H1 (cell line): ENCODE data around the gene RARA. TPM values are rescaled to one million over a fixed set of nuclear protein-coding genes. Genes with fewer than 3 reads are reported as not detected.

Experiments used
- CTCF ChIA-PET: fragments of 300-600 bp; sonication (Branson Sonifier 250); formaldehyde crosslinking; loops from one replicate; lab custom pipeline; 2021; ENCODE audit not compliant: partially characterized antibody; lab: Charles Lee
- POLR2A ChIA-PET: fragments of 300-600 bp; sonication (Branson Sonifier 250); formaldehyde crosslinking; loops from one replicate; lab custom pipeline; 2021; ENCODE audit warnings: inconsistent platforms; ENCODE audit not compliant: partially characterized antibody; lab: Charles Lee
- DNase-seq, 2 experiments: peaks; one replicate each; pipeline versions ENCODE4 v3.0.0 to v3.0.0-alpha.2; 2010 to 2022; ENCODE audit warnings: low spot score in 2 of 2, low read depth in 1 of 2, mixed read lengths in 1 of 2
- FAIRE-seq: peaks from 2 replicates; lab custom pipeline; 2011; peaks lifted over from hg19 to GRCh38; lab: Jason Lieb, UNC
- H2AFZ ChIP-seq: 2 replicates; pipeline ENCODE4 v1.8.1; 2012; ENCODE audit warnings: low read length, inconsistent platforms
- H2AK5ac ChIP-seq: 2 replicates; pipeline ENCODE4 v1.6.1; 2013; ENCODE audit warnings: low read depth, low read length
- H2BK120ac ChIP-seq: replicated peaks from 2 replicates; pipeline ENCODE3; 2013; ENCODE audit warnings: low read depth, low read length, inconsistent platforms
- H2BK12ac ChIP-seq: 2 replicates; pipeline ENCODE4 v1.6.1; 2013; ENCODE audit warnings: low read depth, low read length
- H2BK15ac ChIP-seq: 2 replicates; pipeline ENCODE4 v1.6.1; 2013; ENCODE audit warnings: low read length
- H2BK20ac ChIP-seq: 2 replicates; pipeline ENCODE4 v1.6.1; 2013; ENCODE audit warnings: low read length
- H2BK5ac ChIP-seq: 2 replicates; pipeline ENCODE4 v1.6.1; 2013; ENCODE audit warnings: low read depth, low read length
- H3K14ac ChIP-seq: 2 replicates; pipeline ENCODE4 v1.6.1; 2013; ENCODE audit warnings: inconsistent platforms; ENCODE audit not compliant: insufficient read length
- H3K18ac ChIP-seq: 2 replicates; pipeline ENCODE4 v1.6.1; 2013; ENCODE audit warnings: low read length; ENCODE audit errors: extremely low read depth
- H3K23ac ChIP-seq: 2 replicates; pipeline ENCODE4 v1.6.1; 2013; ENCODE audit warnings: inconsistent platforms; ENCODE audit not compliant: insufficient read length
- H3K23me2 ChIP-seq: 2 replicates; pipeline ENCODE4 v1.6.1; 2013; ENCODE audit warnings: low read depth, low read length
- H3K27ac ChIP-seq: 2 replicates; pipeline ENCODE4 v1.6.1; 2011; ENCODE audit warnings: low read depth, low read length, inconsistent platforms
- H3K27me3 ChIP-seq, 4 experiments: replicated peaks in 1 of 4; 1 replicate in 1 of 4; 2 replicates in 3 of 4; pipeline versions ENCODE4 v1.6.1 to v1.8.1; 2011 to 2013; ENCODE audit warnings: low read length in 3 of 4, mild to moderate bottlenecking in 3 of 4, inconsistent platforms in 2 of 4, mixed read lengths in 2 of 4, moderate library complexity in 1 of 4; ENCODE audit not compliant: control insufficient read depth in 3 of 4, insufficient read depth in 3 of 4; ENCODE audit errors: extremely low read depth in 1 of 4
- H3K36me3 ChIP-seq, 4 experiments: 2 replicates each; pipeline versions ENCODE4 v1.6.1 to v1.8.1; 2011 to 2013; ENCODE audit warnings: mild to moderate bottlenecking in 4 of 4, low read length in 3 of 4, moderate library complexity in 2 of 4, control low read depth in 1 of 4, inconsistent platforms in 1 of 4; ENCODE audit not compliant: insufficient read depth in 4 of 4, control insufficient read depth in 2 of 4
- H3K4ac ChIP-seq: replicated peaks from 2 replicates; pipeline ENCODE3; 2013; ENCODE audit warnings: low read length, low read depth, mixed read lengths, inconsistent platforms; ENCODE audit not compliant: insufficient read length
- H3K4me1 ChIP-seq, 4 experiments: replicated peaks in 1 of 4; 1 replicate in 1 of 4; 2 replicates in 3 of 4; pipeline versions ENCODE4 v1.6.1 to v1.8.1; 2011 to 2013; ENCODE audit warnings: low read length in 3 of 4, inconsistent platforms in 2 of 4, mixed read lengths in 1 of 4; ENCODE audit not compliant: insufficient read depth in 4 of 4, control insufficient read depth in 3 of 4
- H3K4me2 ChIP-seq, 2 experiments: 2 replicates each; pipeline versions ENCODE4 v1.6.1 to v1.8.1; 2011 to 2013; ENCODE audit warnings: low read depth in 2 of 2, low read length in 2 of 2, control low read depth in 1 of 2, inconsistent platforms in 1 of 2, mild to moderate bottlenecking in 1 of 2; ENCODE audit not compliant: insufficient read depth in 1 of 2
- H3K4me3 ChIP-seq, 4 experiments: fragments of 200-600, 300-600 bp in 1 of 4; sonication (generic), shearing (Covaris generic), sonication (Bioruptor Twin) in 1 of 4; 2 replicates each; pipeline versions ENCODE4 v1.5.1 to v1.8.1; 2011 to 2016; ENCODE audit warnings: low read length in 4 of 4, low read depth in 3 of 4, control low read depth in 2 of 4, inconsistent platforms in 2 of 4, mild to moderate bottlenecking in 2 of 4, mixed read lengths in 1 of 4, moderate library complexity in 1 of 4; ENCODE audit not compliant: insufficient read depth in 2 of 4; ENCODE audit errors: extremely low read depth in 1 of 4
- H3K56ac ChIP-seq: replicated peaks from 2 replicates; pipeline ENCODE3; 2013; ENCODE audit warnings: low read depth, mild to moderate bottlenecking, mixed read lengths, low read length, inconsistent platforms; ENCODE audit not compliant: insufficient read length
- H3K79me1 ChIP-seq: 2 replicates; pipeline ENCODE4 v1.6.1; 2013; ENCODE audit warnings: low read depth, low read length, control low read depth
- H3K79me2 ChIP-seq, 2 experiments: 2 replicates each; pipeline versions ENCODE4 v1.6.1 to v1.8.1; 2012 to 2013; ENCODE audit warnings: low read length in 2 of 2, mild to moderate bottlenecking in 2 of 2, inconsistent platforms in 1 of 2; ENCODE audit not compliant: insufficient read depth in 2 of 2, control insufficient read depth in 1 of 2
- H3K9ac ChIP-seq, 4 experiments: replicated peaks in 1 of 4; 1 replicate in 1 of 4; 2 replicates in 3 of 4; pipeline versions ENCODE4 v1.6.1 to v1.8.1; 2011 to 2013; ENCODE audit warnings: low read depth in 3 of 4, low read length in 3 of 4, control low read depth in 2 of 4, mild to moderate bottlenecking in 2 of 4, moderate library complexity in 2 of 4, inconsistent platforms in 1 of 4; ENCODE audit errors: extremely low read depth in 1 of 4
- H3K9me3 ChIP-seq, 2 experiments: 2 replicates each; pipeline versions ENCODE4 v1.6.1 to v1.8.1; 2012 to 2013; ENCODE audit warnings: mild to moderate bottlenecking in 2 of 2, moderate library complexity in 2 of 2, control low read depth in 1 of 2, inconsistent platforms in 1 of 2, low read depth in 1 of 2, low read length in 1 of 2, mixed read lengths in 1 of 2; ENCODE audit not compliant: insufficient read depth in 2 of 2
- H4K20me1 ChIP-seq, 2 experiments: replicated peaks in 1 of 2; 2 replicates each; pipeline versions ENCODE3 to v1.8.1; 2011 to 2013; ENCODE audit warnings: inconsistent platforms in 2 of 2, low read length in 2 of 2, mild to moderate bottlenecking in 1 of 2; ENCODE audit not compliant: insufficient read depth in 2 of 2, control insufficient read depth in 1 of 2
- H4K5ac ChIP-seq: 2 replicates; pipeline ENCODE4 v1.6.1; 2013; ENCODE audit warnings: low read length, low read depth, mixed read lengths, inconsistent platforms; ENCODE audit not compliant: insufficient read length
- H4K8ac ChIP-seq: 2 replicates; pipeline ENCODE4 v1.8.0; 2013; ENCODE audit warnings: mild to moderate bottlenecking, moderate library complexity, low read length, inconsistent platforms; ENCODE audit not compliant: insufficient read depth; ENCODE audit errors: extremely low read depth
- H4K91ac ChIP-seq: replicated peaks from 2 replicates; pipeline ENCODE3; 2013; ENCODE audit warnings: low read length, mixed read lengths, inconsistent platforms; ENCODE audit not compliant: insufficient read length
- CHD1 ChIP-seq: IDR thresholded peaks from 2 replicates; pipeline ENCODE4 v1.6.1; 2012; ENCODE audit warnings: low read depth, low read length, improper control_type of control experiment
- CTCF ChIP-seq, 3 experiments: IDR thresholded peaks; 1 replicate in 2 of 3; 2 replicates in 1 of 3; pipeline versions ENCODE4 v1.5.1 to v1.6.1; 2011; ENCODE audit warnings: low read length in 3 of 3, mild to moderate bottlenecking in 3 of 3, inconsistent platforms in 2 of 3, low read depth in 1 of 3, moderate library complexity in 1 of 3; ENCODE audit not compliant: insufficient read depth in 1 of 3; ENCODE audit errors: control extremely low read depth in 1 of 3
- FOSL1 ChIP-seq: IDR thresholded peaks from 2 replicates; pipeline ENCODE4 v1.6.1; 2011; ENCODE audit warnings: mild to moderate bottlenecking, low read depth, low read length, moderate library complexity; ENCODE audit not compliant: insufficient read depth
- GABPA ChIP-seq: IDR thresholded peaks from 2 replicates; pipeline ENCODE4 v1.6.1; 2011; ENCODE audit warnings: mild to moderate bottlenecking, low read length, moderate library complexity, borderline replicate concordance; ENCODE audit not compliant: insufficient read depth
- KDM4A ChIP-seq: IDR thresholded peaks from one replicate; pipeline ENCODE4 v1.7.1; 2012; ENCODE audit warnings: low read depth, mild to moderate bottlenecking, moderate library complexity, low read length, inconsistent platforms; ENCODE audit not compliant: severe bottlenecking
- NRF1 ChIP-seq: IDR thresholded peaks from 2 replicates; pipeline ENCODE4 v1.6.1; 2011; ENCODE audit warnings: mild to moderate bottlenecking, low read depth, low read length, improper control_type of control experiment
- RAD21 ChIP-seq, 2 experiments: IDR thresholded peaks in 1 of 2; conservative IDR thresholded peaks in 1 of 2; 2 replicates each; pipeline ENCODE4 v1.6.1; 2011; ENCODE audit warnings: low read depth in 2 of 2, low read length in 2 of 2, improper control_type of control experiment in 1 of 2, inconsistent platforms in 1 of 2, mild to moderate bottlenecking in 1 of 2, moderate library complexity in 1 of 2
- TAF1 ChIP-seq: IDR thresholded peaks from 2 replicates; pipeline ENCODE4 v1.6.1; 2011; ENCODE audit warnings: mild to moderate bottlenecking, low read depth, low read length
- WGBS, 2 experiments: shearing (Covaris generic) in 1 of 2; methylation state at CpG; one replicate each; pipeline versions ENCODE4 v1.1.6 to v1.1.7; 2013 to 2015; ENCODE audit warnings: low lambda C conversion rate in 2 of 2, mixed read lengths in 2 of 2, inconsistent platforms in 1 of 2, low coverage in 1 of 2, missing lambda C conversion rate in 1 of 2; ENCODE audit not compliant: insufficient replicate concordance in 2 of 2, insufficient coverage in 1 of 2, insufficient read length in 1 of 2; ENCODE audit errors: extremely low coverage in 1 of 2, missing lambda C conversion rate in 1 of 2; 5-methylcytosine and 5-hydroxymethylcytosine counted together
- polyA plus RNA-seq, 7 experiments: library from polyadenylated mRNA; depleted of rRNA in 3 of 7; stranded (reverse) in 5 of 7; unstranded in 2 of 7; fragments of >200 nt in 5 of 7; fragments of 200-250 nt in 2 of 7; gene quantifications; 1 replicate in 5 of 7; 2 replicates in 1 of 7; 4 replicates in 1 of 7; pipeline versions ENCODE4 v1.2.1 to v1.2.3, GENCODE V29; 2011 to 2013; ENCODE audit warnings: missing spikeins in 2 of 7, mixed read lengths in 2 of 7
- total RNA-seq: library from RNA; stranded (reverse); fragmentation: NEBNext Ultra II Directional; extraction: Animal tissue kit (Norgen Biotek cat#: 25700); gene quantifications from 2 replicates; pipeline ENCODE4 v1.2.1, GENCODE V29; 2021

The RARA gene
- total and polyA plus RNA-seq, 2 of the 8 experiments (the other 6 are each of a cell fraction or from before 2014, with no cell fraction given) = 4.4 to 16.5 TPM

GRCh38 chr17:40319651-40320540, 10.9 kb downstream of the RARA start:
- Histone ChIP-seq H4K91ac (no peak overlapping the region), H3K4ac (no peak overlapping the region), H3K79me1 (peaks cover 17% of the 10 kb centered on the region), H4K20me1 (peaks cover 20 to 37% of the 10 kb centered on the region in 2 experiments), H3K14ac (no peak overlapping the region), H4K8ac (peak overlapping the region; percentile 63; the same call in 1 of the 2 replicates), H3K18ac (no peak overlapping the region), H3K4me3 (no peak overlapping the region), H3K36me3 (no peaks in the 10 kb centered on the region), H2BK12ac (no peak overlapping the region), H3K4me2 (peak overlapping the region in 1 of 2 experiments; percentile 75; a peak in 1 of 4 replicates), H4K5ac (no peak overlapping the region), H3K27me3 (peaks cover 0 to 30% (median 16%) of the 10 kb centered on the region in 4 experiments; a peak in 5 of 7 replicates), H2AK5ac (no peak overlapping the region), H3K27ac (no peak overlapping the region), H2BK5ac (no peak overlapping the region), H3K9me3 (no peaks in the 10 kb centered on the region), H3K23ac (no peak overlapping the region), H2AFZ (no peak overlapping the region), H2BK120ac (no peak overlapping the region), H3K4me1 (peaks cover 0 to 34% (median 22%) of the 10 kb centered on the region in 4 experiments; a peak in 6 of 7 replicates), H3K23me2 (peaks cover 18% of the 10 kb centered on the region), H3K56ac (no peak overlapping the region), H3K79me2 (peaks cover 0 to 20% of the 10 kb centered on the region in 2 experiments; a peak in 2 of 4 replicates), H2BK15ac (no peak overlapping the region), H3K9ac (no peak overlapping the region), H2BK20ac (no peak overlapping the region)
- CTCF ChIA-PET = interaction anchor here (0.9 to 39.2 kb wide), 4 partner anchors 8 to 33 kb away, joined by 4 to 1198 read pairs (median 6); partner anchors contain the start of gene GJD3
- DNase-seq = no peak
- 86% methylated on average over 9 of the region's 11 CpGs; no CpG with 5 or more reads in 1 of the 2 experiments for WGBS, 2 experiments
- no peak for FAIRE-seq
- POLR2A ChIA-PET = interaction anchor here (0.9 to 30.6 kb wide), 6 partner anchors 9 to 24 kb away, joined by 3 to 540 read pairs (median 3); partner anchors contain the start of genes CDC6 and RARA
- TF ChIP-seq FOSL1 (no peak), CTCF (IDR thresholded peaks at IDR 0.05; ENCODE audit: control extremely low read depth in 1 of 3, insufficient read depth in 1 of 3, low read depth in 1 of 3, low read length in 3 of 3) (no peak), CHD1 (no peak), KDM4A (no peak), TAF1 (no peak), RAD21 (IDR thresholded peaks at IDR 0.05 in 1 of 2, conservative IDR thresholded peaks at IDR 0.05 in 1 of 2; ENCODE audit: low read depth in 2 of 2, low read length in 2 of 2) (no peak), NRF1 (no peak), GABPA (no peak)
